ENCODE data around the gene COQ5. TPM values are rescaled to one million over a fixed set of nuclear protein-coding genes. Genes with fewer than 3 reads are reported as not detected.

Gene COQ5
- total and polyA plus RNA-seq, 2 of the 4 experiments (the other 2 are of a cell fraction) = 21.6 to 25.1 TPM

- BruUV-seq (replicated peaks) = no TSS peak
- WGBS, 2 experiments (ENCODE audit: extremely low coverage in 2 of 2, insufficient read length in 1 of 2) = no CpG with 5 or more reads among the region's 1 CpG
Observed at GRCh38 chr12:120554678-120555077, 25.7 kb upstream of the COQ5 start.

More at GRCh38 chr12:120554678-120555077, 25.7 kb upstream of the COQ5 start:
- Histone ChIP-seq H3K9ac (ENCODE audit: low read depth, low read length) (no peak overlapping the region), H3K18ac (ENCODE audit: low read depth, low read length) (no peak overlapping the region), H3K36me3 (ENCODE audit: control insufficient read depth, insufficient read depth, low read length) (peaks cover 42% of the 10 kb centered on the region), H3K4ac (ENCODE audit: low read depth, low read length) (no peak overlapping the region), H4K20me1 (ENCODE audit: insufficient read depth, low read length) (peaks cover 29% of the 10 kb centered on the region), H3K4me2 (ENCODE audit: low read depth, low read length) (no peak overlapping the region), H3K56ac (ENCODE audit: extremely low read depth, insufficient read depth, low read length) (no peak overlapping the region), H2BK5ac (ENCODE audit: low read depth, low read length, poor library complexity, severe bottlenecking) (no peak overlapping the region), H3K27me3 (ENCODE audit: control insufficient read depth, insufficient read depth, low read length) (no peaks in the 10 kb centered on the region), H2BK120ac (ENCODE audit: low read depth, low read length) (no peak overlapping the region), H4K91ac (ENCODE audit: insufficient read depth, low read depth, low read length) (no peak overlapping the region), H3K4me3 (ENCODE audit: insufficient read depth, low read depth, low read length) (no peak overlapping the region), H3K23ac (ENCODE audit: low read depth, low read length) (no peak overlapping the region), H3K79me1 (ENCODE audit: low read depth in 1 of 2, low read length in 2 of 2) (peaks cover 21 to 34% of the 10 kb centered on the region in 2 experiments), H3K27ac (ENCODE audit: insufficient read depth, low read length) (no peak overlapping the region), H4K8ac (ENCODE audit: low read depth in 2 of 2, low read length in 2 of 2) (no peak overlapping the region), H3K14ac (replicated peaks; ENCODE audit: low read depth, low read length) (no peak overlapping the region), H3K9me1 (ENCODE audit: insufficient read depth, low read length) (peaks cover 4% of the 10 kb centered on the region), H2AK5ac (ENCODE audit: low read depth, low read length) (no peak overlapping the region), H2AK9ac (replicated peaks; ENCODE audit: low read depth, low read length, poor library complexity) (no peak overlapping the region), H2BK15ac (ENCODE audit: low read depth, low read length) (no peak overlapping the region), H4K5ac (ENCODE audit: low read depth, low read length) (no peak overlapping the region), H2AFZ (replicated peaks; ENCODE audit: low read length, poor library complexity) (no peak overlapping the region), H3K9me3 (ENCODE audit: control insufficient read depth, insufficient read depth, low read length) (no peaks in the 10 kb centered on the region), H2BK20ac (ENCODE audit: low read depth, low read length) (no peak overlapping the region), H3K4me1 (ENCODE audit: control insufficient read depth, insufficient read depth, low read length) (no peaks in the 10 kb centered on the region)
- POLR2A ChIA-PET (ENCODE audit: unreplicated experiment) = no interaction called here
- in situ Hi-C loops (cut with MboI; ENCODE audit: low sequenced_read_pairs) (no loop called here), intact Hi-C loops (cut with micrococcal nuclease) (no loop called here), dilution Hi-C loops (cut with HindIII; ENCODE audit: low sequenced_read_pairs, unreplicated experiment) (no loop called here)
- DNase-seq = no peak
- no peak for TF ChIP-seq MXI1 (IDR thresholded peaks at IDR 0.05; ENCODE audit: borderline replicate concordance, low read depth, low read length)
- TF ChIP-seq RAD21 (IDR thresholded peaks at IDR 0.05; ENCODE audit: low read length) = no peak
- no peak for TF ChIP-seq USF2 (IDR thresholded peaks at IDR 0.05; ENCODE audit: low read depth, low read length)
- no peak for TF ChIP-seq RCOR1 (IDR thresholded peaks at IDR 0.05; ENCODE audit: insufficient replicate concordance, low read length)
- no peak for TF ChIP-seq MAFK (IDR thresholded peaks at IDR 0.05; ENCODE audit: low read depth, low read length)
- no peak for TF ChIP-seq BHLHE40 (IDR thresholded peaks at IDR 0.05; ENCODE audit: low read depth, low read length)
- TF ChIP-seq, protein P1, sequence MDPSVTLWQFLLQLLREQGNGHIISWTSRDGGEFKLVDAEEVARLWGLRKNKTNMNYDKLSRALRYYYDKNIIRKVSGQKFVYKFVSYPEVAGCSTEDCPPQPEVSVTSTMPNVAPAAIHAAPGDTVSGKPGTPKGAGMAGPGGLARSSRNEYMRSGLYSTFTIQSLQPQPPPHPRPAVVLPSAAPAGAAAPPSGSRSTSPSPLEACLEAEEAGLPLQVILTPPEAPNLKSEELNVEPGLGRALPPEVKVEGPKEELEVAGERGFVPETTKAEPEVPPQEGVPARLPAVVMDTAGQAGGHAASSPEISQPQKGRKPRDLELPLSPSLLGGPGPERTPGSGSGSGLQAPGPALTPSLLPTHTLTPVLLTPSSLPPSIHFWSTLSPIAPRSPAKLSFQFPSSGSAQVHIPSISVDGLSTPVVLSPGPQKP (IDR thresholded peaks at IDR 0.05; ENCODE audit: borderline replicate concordance, low read depth, low read length) = no peak
- TF ChIP-seq RFX5 (IDR thresholded peaks at IDR 0.05; ENCODE audit: low read depth, low read length) = no peak
- no peak for TF ChIP-seq CEBPB (IDR thresholded peaks at IDR 0.05; ENCODE audit: low read depth, low read length)
- ATAC-seq (ENCODE audit: low read depth) = no peak
- CTCF ChIA-PET = no interaction called here
